A549 treated with dexamethasone at 1 μM for 4 hours (cell line): ENCODE results near the gene ADCY4. TPM values are rescaled to one million over a fixed set of nuclear protein-coding genes. Genes with fewer than 3 reads are reported as not detected.

Experiments
- total RNA-seq: library from RNA; stranded (reverse); fragments of 200-300 nt; extraction: Qiagen RNA extraction; gene quantifications from 5 replicates; pipeline ENCODE4 v1.2.3, GENCODE V29; 2022

The ADCY4 gene
- 0.08 TPM in 1 of 5 replicates, not detected in the others for total RNA-seq

DNA sequence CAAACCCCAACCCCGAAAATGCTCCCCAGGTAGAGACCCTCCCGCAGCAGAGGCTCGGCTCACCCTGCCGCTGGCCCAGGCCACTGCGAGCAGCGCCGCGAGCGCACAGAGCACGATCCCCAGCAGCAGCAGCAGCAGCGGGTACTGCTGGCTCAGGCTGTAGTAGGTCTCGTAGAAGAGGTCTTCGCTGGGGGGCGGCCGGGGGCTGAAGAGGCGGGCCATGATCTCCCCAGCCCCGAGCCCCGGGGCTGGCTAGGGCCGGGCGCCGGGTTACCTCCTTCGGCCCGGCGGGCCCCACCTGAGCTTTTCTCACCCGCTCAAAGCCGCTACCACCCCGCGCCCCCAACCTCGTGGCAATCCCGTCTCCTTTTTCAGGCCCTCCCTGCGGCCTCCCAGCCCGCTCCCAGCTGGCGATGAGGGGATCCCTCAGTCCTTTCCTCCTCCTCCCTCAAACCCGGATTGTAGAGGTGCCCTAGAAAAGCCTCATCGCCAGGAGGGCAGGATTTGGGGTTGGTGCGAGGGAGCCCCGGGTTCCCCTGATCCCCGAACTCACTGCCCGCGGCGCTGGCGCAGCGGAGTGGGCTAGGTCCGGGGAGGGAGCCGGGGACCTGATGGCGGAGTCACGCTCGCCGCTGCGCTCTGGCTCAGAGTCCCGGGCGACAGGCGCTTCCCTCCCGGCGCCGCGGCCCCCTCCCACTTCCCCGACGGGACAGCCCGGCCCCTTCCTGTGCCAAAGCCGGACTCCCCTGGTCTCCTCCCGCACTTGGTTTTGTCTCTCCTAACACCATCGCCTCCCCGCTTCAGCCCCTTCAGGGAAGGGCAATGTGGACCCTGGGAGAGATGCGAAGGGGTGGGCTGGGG is at the start of gene ADCY4:
Gene ADCY4, minus strand, starts transcription at position 641 of the 861 bp plus-strand sequence. Its CDS starts 419 bp downstream, at position 222.

DNA sequence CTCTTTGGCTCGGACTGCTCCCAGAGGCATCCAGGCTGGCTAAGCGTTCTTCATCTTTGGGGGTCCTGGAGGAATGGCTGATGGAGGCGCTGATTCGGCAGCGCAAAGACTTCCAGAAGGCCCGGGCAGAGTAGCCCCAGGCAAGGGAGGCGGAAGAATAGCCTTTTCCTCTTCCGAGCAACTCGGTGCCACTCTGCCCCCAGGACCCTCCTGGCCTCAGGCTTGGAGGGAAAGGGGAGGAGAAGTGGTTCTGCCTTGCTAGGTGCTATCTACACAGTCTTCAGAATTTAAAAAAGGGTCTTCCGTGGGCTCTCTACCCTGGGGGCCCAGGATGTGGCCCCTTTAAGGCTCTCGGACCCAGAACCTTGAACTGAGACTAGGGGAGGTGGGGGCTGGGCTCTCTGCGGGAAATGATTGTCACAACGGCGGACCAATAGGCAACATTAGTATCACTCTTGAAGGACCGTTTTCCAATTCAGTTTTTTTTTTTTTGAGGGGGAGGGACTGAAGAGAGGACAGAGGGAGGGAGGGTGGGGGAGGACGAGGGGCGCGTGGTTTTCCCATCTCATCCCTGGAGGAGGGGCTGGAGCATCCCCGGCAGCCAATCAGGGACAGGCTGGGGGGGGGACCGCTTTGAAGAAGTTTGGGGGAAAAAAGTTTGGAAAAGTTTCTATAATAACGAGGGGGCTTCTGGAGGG is 32.8 kb upstream of the ADCY4 start, which contains the start of gene NFATC4:
Gene NFATC4, plus strand, starts transcription at position 671 of the 698 bp plus-strand sequence. CDS start 157 bp downstream, outside the sequence.

DNA sequence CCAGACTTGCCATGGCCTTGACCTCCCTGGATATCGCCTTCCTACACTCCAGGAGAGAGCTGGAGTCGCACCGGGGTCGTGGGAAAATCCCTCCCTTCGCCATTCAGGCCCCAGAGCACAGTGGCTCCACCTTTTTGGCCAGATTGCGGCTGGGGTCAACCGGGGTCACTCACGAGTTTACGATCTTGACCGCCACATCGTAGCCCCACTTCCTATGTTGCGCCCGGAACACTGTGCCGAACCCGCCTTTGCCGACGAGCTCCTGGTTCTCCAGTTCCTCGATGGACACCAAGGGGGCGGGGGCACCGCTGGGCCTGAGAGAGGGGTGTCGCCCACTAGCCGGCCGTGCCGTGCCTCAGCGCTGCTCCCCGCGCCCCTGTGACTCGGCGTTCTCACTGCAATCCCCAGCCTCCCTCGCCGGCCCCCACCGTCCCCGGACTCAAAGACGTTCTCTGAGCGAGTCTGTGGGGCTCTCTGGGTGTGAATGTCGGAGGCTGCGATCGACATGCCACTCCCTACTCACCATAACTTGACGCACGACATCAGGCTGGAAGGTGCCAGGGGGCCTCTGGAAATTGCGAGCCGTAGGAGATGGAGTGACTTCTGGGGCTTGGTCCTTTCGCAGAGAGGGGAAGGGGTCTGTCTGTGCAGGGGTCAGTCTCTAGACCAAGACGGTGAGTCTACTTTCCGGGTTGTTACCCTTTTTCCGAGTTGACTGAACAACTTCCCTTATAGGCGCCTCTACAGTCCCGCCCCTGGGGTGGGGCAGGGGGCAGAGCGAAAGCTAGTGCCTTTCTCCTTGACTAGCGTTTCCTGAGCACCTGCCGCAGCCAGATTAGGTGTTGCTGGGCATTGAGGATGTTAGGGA is 4.6 kb upstream of the ADCY4 start, which contains the start of gene RIPK3:
Gene RIPK3, minus strand, starts transcription at position 708 of the 868 bp plus-strand sequence. Its CDS starts 165 bp downstream, at position 543.

DNA sequence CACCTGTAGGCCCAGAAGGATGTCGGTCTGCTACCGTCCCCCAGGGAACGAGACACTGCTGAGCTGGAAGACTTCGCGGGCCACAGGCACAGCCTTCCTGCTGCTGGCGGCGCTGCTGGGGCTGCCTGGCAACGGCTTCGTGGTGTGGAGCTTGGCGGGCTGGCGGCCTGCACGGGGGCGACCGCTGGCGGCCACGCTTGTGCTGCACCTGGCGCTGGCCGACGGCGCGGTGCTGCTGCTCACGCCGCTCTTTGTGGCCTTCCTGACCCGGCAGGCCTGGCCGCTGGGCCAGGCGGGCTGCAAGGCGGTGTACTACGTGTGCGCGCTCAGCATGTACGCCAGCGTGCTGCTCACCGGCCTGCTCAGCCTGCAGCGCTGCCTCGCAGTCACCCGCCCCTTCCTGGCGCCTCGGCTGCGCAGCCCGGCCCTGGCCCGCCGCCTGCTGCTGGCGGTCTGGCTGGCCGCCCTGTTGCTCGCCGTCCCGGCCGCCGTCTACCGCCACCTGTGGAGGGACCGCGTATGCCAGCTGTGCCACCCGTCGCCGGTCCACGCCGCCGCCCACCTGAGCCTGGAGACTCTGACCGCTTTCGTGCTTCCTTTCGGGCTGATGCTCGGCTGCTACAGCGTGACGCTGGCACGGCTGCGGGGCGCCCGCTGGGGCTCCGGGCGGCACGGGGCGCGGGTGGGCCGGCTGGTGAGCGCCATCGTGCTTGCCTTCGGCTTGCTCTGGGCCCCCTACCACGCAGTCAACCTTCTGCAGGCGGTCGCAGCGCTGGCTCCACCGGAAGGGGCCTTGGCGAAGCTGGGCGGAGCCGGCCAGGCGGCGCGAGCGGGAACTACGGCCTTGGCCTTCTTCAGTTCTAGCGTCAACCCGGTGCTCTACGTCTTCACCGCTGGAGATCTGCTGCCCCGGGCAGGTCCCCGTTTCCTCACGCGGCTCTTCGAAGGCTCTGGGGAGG is 23.9 kb downstream of the ADCY4 start, which contains the start of gene LTB4R:
Gene LTB4R, plus strand, starts transcription at position 857 of the 959 bp plus-strand sequence. CDS start 4,150 bp downstream, outside the sequence.

DNA sequence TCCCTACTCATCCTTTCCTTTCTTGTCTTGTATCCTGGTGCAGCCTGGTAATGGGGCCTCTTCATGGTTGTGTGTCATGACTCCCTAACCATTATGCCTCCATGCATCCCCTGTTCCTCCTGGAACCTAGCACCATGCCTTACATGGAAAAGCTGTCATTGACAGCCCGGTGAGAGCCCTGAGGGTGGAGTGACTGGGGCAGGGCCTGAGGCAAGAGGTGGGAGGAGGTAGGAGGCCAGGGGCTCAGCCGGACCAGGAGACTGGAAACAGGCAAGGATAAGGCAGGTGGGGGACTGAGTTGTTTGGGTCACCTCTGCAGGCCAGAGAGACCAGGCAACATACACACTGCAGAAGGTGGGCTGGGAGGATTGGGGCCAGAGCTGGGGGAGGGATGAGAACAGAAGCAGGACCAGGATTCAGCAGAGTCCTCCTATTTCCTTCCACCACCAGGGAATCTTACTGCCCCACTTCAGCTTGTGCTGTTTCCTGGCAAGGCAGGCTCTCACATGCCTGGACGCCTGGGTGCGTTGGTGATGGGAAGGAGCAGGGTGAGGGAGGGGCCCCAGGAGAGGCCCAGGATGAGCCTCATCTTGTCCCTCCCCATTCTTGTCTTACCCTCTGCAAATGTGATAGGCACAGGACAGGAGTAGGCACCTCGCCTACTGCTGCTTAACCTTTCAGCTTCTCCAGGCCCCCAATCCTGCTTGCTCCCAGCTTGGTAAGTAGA is 25.2 kb downstream of the ADCY4 start, which contains the start of gene LTB4R2:
Gene LTB4R2, plus strand, starts transcription at position 603 of the 727 bp plus-strand sequence. CDS start 525 bp downstream, outside the sequence.

DNA sequence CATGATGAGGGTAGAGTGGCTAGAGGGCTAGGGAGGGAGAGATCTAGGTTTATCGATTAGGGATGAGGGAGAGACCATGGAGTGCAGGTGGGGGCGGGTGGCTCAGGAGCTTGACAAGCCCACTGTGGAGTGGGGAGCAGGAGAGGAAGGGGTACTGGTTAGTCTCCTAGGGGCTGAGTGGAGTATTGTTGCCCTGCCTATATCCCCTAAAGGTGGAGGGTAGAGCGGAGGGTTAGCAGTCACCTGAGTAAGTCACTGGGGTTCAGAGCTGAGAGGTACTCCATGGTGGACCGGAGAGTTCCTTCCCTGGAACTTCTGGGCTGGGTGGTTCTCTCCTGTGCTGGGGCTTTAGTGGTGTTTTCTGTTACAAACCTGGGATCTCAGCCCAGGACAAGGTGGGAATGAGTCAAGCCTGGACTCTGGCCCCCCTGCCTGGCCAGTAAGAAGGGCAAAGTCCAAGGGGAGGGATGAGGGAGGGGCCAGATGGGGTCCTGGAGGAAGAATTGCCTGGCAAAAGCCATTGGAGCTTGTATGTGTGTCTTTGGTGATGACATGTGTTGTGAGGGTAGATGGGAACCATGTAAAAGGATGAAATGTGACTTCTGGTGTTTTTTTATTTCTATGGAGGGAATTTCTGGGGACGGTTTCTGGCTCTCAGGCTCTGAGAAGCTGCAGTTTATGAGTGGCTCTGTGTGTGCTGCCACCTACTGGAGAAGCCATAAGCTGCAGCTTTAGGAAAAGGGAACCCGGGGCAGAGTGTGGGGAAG is 27.1 kb downstream of the ADCY4 start, which contains the start of gene CIDEB:
Gene CIDEB, minus strand, starts transcription at position 403 of the 767 bp plus-strand sequence. Its CDS starts 119 bp downstream, at position 284.

DNA sequence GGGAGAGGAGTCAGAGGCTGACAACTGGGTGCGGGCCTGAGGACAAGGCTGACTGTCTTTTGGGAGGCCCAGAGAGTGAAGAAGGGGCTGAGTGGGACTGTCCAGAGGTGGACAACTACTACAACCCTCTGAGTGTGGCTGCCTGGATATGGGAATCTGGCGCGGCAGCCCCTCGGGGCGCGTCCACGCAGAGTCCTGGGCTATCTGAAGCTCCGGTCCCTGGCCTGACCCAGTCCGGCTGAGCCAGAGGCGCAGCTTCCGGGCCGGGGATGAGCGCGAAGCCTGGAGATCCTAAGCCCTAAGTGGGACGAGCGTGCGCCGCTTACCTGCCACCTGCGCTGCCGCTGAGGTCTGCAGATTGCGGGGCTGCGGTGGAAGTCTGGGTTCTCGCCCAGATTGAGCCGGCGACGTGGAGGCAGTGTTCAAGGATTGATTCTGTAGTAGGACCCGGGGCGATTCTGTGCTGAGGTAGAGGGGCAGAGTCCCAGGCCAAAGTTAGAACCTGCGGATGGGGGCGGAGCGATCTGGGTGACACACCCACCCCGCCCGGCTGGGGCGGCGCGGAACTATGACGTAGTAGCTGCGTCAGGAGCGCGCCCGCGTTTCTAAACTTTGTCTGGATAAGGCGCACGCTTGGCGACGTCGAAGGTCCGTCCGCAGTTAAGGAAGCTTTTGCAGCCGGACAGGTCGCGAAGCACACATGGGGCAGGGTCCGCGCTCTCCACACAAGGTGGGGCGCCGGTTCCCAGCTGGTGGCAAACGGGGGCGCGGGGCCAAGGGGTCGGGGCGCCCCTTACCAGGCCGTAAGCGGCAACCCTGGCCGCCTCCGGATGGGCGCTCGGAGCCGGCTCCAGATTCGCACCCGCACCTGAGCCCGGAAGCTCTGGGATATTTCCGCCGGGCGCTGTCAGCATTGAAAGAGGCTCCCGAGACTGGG is 35.3 kb downstream of the ADCY4 start, which contains the start of the genes DHRS1 and NOP9:
Gene DHRS1, minus strand, starts transcription at position 526 of the 937 bp plus-strand sequence. CDS start 674 bp downstream, outside the sequence.
Gene NOP9, plus strand, starts transcription at position 596 of the 937 bp plus-strand sequence. Its CDS starts 105 bp downstream, at position 701.

DNA sequence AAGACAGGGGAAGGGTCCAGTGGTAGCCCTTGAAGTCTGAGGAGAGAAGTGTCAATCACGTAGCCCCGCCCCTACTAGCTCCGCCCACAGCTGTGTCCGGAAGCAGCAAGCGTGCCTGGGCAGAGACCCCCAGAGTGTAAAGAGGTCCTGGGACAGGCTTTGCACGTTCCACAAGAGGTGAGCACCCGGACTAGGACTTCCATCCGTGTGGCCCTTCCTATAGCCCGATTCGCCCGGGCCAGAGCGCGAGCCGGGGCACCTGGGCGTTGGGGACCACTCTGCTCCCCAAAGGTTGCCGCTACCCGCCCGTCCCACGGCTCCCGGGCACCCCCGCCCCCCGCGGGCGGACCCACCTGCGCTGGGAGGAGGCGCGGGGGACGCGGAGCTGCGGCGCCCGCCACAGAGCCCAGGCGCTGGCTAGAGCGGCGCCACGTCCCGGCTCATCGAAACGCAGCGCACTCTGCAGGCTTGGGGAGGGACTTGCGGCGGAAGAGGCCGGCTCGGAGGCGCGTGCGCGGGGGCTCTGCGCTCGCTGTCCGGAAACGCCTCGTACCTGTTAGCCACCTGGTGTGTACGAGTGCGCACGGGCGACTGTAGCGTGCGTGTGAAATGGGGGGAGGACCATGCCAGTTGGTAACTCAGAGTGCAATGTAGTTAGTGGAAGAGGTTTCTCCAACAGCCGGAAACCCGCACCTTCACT is 63.6 kb downstream of the ADCY4 start, which contains the start of gene RABGGTA:
Gene RABGGTA, minus strand, starts transcription at position 464 of the 700 bp plus-strand sequence. CDS start 482 bp downstream, outside the sequence.

Other genes with a start within 250 kb of the ADCY4 start
- 15.7 to 23.6 TPM (median 21.3 TPM) in 5 replicates for gene PCK2, start 240.8 kb downstream of the ADCY4 start, total RNA-seq
- 21.0 to 23.9 TPM (median 22.6 TPM) in 5 replicates for gene DCAF11, start 220.3 kb downstream of the ADCY4 start, total RNA-seq
- gene NRL, start 220.1 kb downstream of the ADCY4 start, total RNA-seq, result 0.60 to 1.2 TPM (median 0.86 TPM) in 5 replicates
- 0.09 to 0.16 TPM (median 0.14 TPM) in 3 of 5 replicates, not detected in the others for gene FITM1, start 204.4 kb downstream of the ADCY4 start, total RNA-seq
- 138 to 176 TPM (median 145 TPM) in 5 replicates for gene PSME1, start 198.9 kb downstream of the ADCY4 start, total RNA-seq
- 47.5 to 52.9 TPM (median 49.0 TPM) in 5 replicates for gene EMC9, start 193.5 kb downstream of the ADCY4 start, total RNA-seq
- gene PSME2, start 188.5 kb downstream of the ADCY4 start, total RNA-seq, result 137 to 183 TPM (median 150 TPM) in 5 replicates
- gene RNF31, start 187.6 kb downstream of the ADCY4 start, total RNA-seq, result 22.5 to 40.0 TPM (median 36.1 TPM) in 5 replicates
- gene IRF9, start 173.8 kb downstream of the ADCY4 start, total RNA-seq, result 15.8 to 20.8 TPM (median 16.9 TPM) in 5 replicates
- gene REC8, start 163.0 kb downstream of the ADCY4 start, total RNA-seq, result 2.7 to 6.1 TPM (median 3.4 TPM) in 5 replicates
- gene IPO4, start 146.3 kb downstream of the ADCY4 start, total RNA-seq, result 68.8 to 105 TPM (median 97.4 TPM) in 5 replicates
- 58.4 to 67.4 TPM (median 65.1 TPM) in 5 replicates for gene TM9SF1, start 139.6 kb downstream of the ADCY4 start, total RNA-seq
- not detected in 5 replicates for gene TSSK4, start 129.4 kb downstream of the ADCY4 start, total RNA-seq
- 81.0 to 115 TPM (median 82.9 TPM) in 5 replicates for gene CHMP4A, start 121.6 kb downstream of the ADCY4 start, total RNA-seq
- gene MDP1, start 119.0 kb downstream of the ADCY4 start, total RNA-seq, result 23.3 to 28.2 TPM (median 26.8 TPM) in 5 replicates
- gene NEDD8, start 102.7 kb downstream of the ADCY4 start, total RNA-seq, result 414 to 527 TPM (median 420 TPM) in 5 replicates
- gene GMPR2, start 102.1 kb downstream of the ADCY4 start, total RNA-seq, result 52.0 to 70.3 TPM (median 55.1 TPM) in 5 replicates
- gene TINF2, start 92.4 kb downstream of the ADCY4 start, total RNA-seq, result 30.5 to 38.0 TPM (median 34.9 TPM) in 5 replicates
- 0.82 to 1.4 TPM (median 1.1 TPM) in 5 replicates for gene TGM1, start 71.9 kb downstream of the ADCY4 start, total RNA-seq
- 13.5 to 15.8 TPM (median 14.7 TPM) in 5 replicates for gene RABGGTA, start 63.5 kb downstream of the ADCY4 start, total RNA-seq
- 9.3 to 12.6 TPM (median 11.1 TPM) in 5 replicates for gene DHRS1, start 35.3 kb downstream of the ADCY4 start, total RNA-seq
- gene NOP9, start 35.2 kb downstream of the ADCY4 start, total RNA-seq, result 12.5 to 17.2 TPM (median 17.2 TPM) in 5 replicates
- 0.12 to 0.32 TPM (median 0.14 TPM) in 4 of 5 replicates, not detected in the other for gene CIDEB, start 27.1 kb downstream of the ADCY4 start, total RNA-seq
- 1.3 to 5.0 TPM (median 3.6 TPM) in 5 replicates for gene LTB4R2, start 24.9 kb downstream of the ADCY4 start, total RNA-seq
- gene LTB4R, start 23.6 kb downstream of the ADCY4 start, total RNA-seq, result 2.7 to 6.5 TPM (median 4.3 TPM) in 5 replicates
- gene RIPK3, start 4.9 kb upstream of the ADCY4 start, total RNA-seq, result 0.09 TPM in 1 of 5 replicates, not detected in the others
- 0.09 to 0.28 TPM (median 0.15 TPM) in 5 replicates for gene NFATC4, start 33.1 kb upstream of the ADCY4 start, total RNA-seq
- gene NYNRIN, start 63.9 kb upstream of the ADCY4 start, total RNA-seq, result 0.30 to 0.58 TPM (median 0.49 TPM) in 5 replicates
- 0.84 to 1.3 TPM (median 1.0 TPM) in 5 replicates for gene CBLN3, start 94.6 kb upstream of the ADCY4 start, total RNA-seq
- gene KHNYN, start 94.9 kb upstream of the ADCY4 start, total RNA-seq, result 21.0 to 29.0 TPM (median 26.8 TPM) in 5 replicates
- gene SDR39U1, start 107.7 kb upstream of the ADCY4 start, total RNA-seq, result 37.6 to 50.9 TPM (median 44.9 TPM) in 5 replicates
- not detected in 5 replicates for gene CMA1, start 173.2 kb upstream of the ADCY4 start, total RNA-seq
- not detected in 5 replicates for gene CTSG, start 241.2 kb upstream of the ADCY4 start, total RNA-seq